ENCODE data around the gene GGA1.
A peak's percentile ranks its signal among the peaks of the same experiment; 100 is the strongest.

The GGA1 gene

DNA sequence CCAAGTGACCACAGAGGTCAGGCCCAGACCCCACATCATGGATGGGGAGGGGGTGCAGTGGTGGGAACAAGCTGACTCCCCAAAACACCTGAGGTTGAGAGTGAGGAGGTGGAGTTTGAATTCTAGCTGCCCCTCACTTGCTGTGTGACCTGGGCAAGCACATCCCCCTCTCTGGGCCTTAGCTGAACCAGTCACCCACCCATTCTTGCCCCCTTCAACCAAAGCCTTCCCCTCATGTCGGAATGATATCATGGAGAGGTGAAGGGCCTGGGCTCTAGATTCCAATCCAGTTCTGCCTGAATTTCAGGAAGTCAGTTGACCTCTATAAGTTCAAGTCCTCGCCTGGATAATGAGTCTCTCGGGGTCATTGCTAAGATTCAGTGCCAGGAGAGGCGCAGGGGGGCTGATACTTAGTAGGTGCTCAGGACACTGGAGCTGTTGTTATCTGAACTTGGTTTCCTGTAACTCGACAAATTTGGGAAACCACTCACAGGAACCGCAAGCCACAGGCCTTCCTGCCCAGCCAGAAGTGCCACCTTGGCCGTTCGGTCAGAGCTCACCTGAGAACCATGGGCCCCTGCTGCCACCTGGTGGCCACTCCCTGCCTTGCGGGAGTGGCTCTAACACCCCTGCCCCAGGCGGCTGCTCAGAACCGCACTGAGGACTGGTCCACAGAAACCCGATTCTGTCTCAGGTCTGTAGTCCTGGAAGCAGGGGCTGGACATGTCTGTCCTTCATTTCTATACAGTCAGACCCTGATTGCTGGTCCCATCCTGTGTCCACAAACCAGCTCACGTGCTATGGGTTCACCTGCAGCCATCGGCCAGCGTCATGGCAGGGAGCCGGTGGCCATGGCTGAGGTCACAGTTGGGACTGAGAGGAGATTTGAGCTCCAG lies 41.5 kb upstream of the GGA1 start:
- peak overlapping the region; percentile 14 for H2AK5ac ChIP-seq (ENCODE audit: low read length)
- peaks cover 33% of the 10 kb centered on the region for H3K4me1 ChIP-seq (ENCODE audit: control insufficient read depth, low read depth, low read length)
- no peak overlapping the region for H4K8ac ChIP-seq (ENCODE audit: low read depth, low read length)
- H2BK5ac ChIP-seq (ENCODE audit: low read length) = peak overlapping the region; percentile 65
- no peak overlapping the region for H3K27ac ChIP-seq (ENCODE audit: low read depth, low read length)
- H3K4ac ChIP-seq (ENCODE audit: low read depth, low read length) = no peak overlapping the region
- H3K79me1 ChIP-seq (ENCODE audit: low read length) = peaks cover 20% of the 10 kb centered on the region
- H3K23ac ChIP-seq (ENCODE audit: low read length) = no peak overlapping the region
- peak overlapping the region; percentile 80 for H3K56ac ChIP-seq (ENCODE audit: low read length)
- H3K9ac ChIP-seq (ENCODE audit: low read length) = peak overlapping the region; percentile 40
- no peak overlapping the region for H3K4me2 ChIP-seq (ENCODE audit: low read length)
- no peak overlapping the region for H3K4me3 ChIP-seq (ENCODE audit: low read length)
- peaks cover 29% of the 10 kb centered on the region for H3K79me2 ChIP-seq (ENCODE audit: control insufficient read depth, insufficient read depth, low read length)
- no peak overlapping the region for H4K5ac ChIP-seq (ENCODE audit: low read length)
- peaks cover 13% of the 10 kb centered on the region for H3K36me3 ChIP-seq (ENCODE audit: control insufficient read depth, insufficient read depth, low read length)
- H3K18ac ChIP-seq (ENCODE audit: low read length) = no peak overlapping the region
- WGBS (ENCODE audit: extremely low coverage, insufficient coverage, low lambda C conversion rate) = no CpG with 5 or more reads among the region's 16 CpGs
- H3K27me3 ChIP-seq (ENCODE audit: insufficient read depth, low read length, poor library complexity) = no peaks in the 10 kb centered on the region
- no peak overlapping the region for H2BK120ac ChIP-seq (ENCODE audit: low read depth, low read length)
- H2BK15ac ChIP-seq (replicated peaks; ENCODE audit: low read depth) = no peak overlapping the region
- peak; percentile 85 for DNase-seq

DNA sequence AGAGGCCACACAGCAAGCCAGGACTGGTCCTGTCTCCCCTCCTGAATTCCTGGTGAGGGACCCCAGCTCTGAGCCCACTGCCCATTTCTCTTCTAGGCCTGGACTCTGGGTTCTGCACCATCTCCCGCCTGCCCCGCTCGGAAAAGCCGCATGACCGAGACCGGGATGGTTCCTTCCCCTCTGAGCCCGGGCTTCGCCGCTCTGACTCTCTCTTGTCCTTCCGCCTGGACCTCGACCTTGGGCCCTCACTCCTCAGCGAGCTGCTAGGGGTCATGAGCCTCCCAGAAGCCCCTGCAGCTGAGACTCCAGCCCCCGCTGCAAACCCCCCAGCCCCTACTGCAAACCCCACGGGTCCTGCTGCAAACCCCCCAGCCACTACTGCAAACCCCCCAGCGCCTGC lies 40.6 kb upstream of the GGA1 start:
- H3K23ac ChIP-seq (ENCODE audit: low read length) = peak overlapping the region; percentile 74
- H2BK120ac ChIP-seq (ENCODE audit: low read depth, low read length) = no peak overlapping the region
- WGBS (ENCODE audit: extremely low coverage, insufficient coverage, low lambda C conversion rate) = no CpG with 5 or more reads among the region's 15 CpGs
- H3K9ac ChIP-seq (ENCODE audit: low read length) = peak overlapping the region; percentile 40
- no peak overlapping the region for H4K5ac ChIP-seq (ENCODE audit: low read length)
- H3K4me2 ChIP-seq (ENCODE audit: low read length) = no peak overlapping the region
- no peak overlapping the region for H2AK5ac ChIP-seq (ENCODE audit: low read length)
- H3K4me3 ChIP-seq (ENCODE audit: low read length) = no peak overlapping the region
- H3K18ac ChIP-seq (ENCODE audit: low read length) = no peak overlapping the region
- no peak for DNase-seq
- peak overlapping the region; percentile 82 for H3K56ac ChIP-seq (ENCODE audit: low read length)
- peak overlapping the region; percentile 92 for H3K27ac ChIP-seq (ENCODE audit: low read depth, low read length)
- H3K4ac ChIP-seq (ENCODE audit: low read depth, low read length) = no peak overlapping the region
- H2BK5ac ChIP-seq (ENCODE audit: low read length) = peak overlapping the region; percentile 65
- no peak overlapping the region for H2BK15ac ChIP-seq (replicated peaks; ENCODE audit: low read depth)
- peaks cover 16% of the 10 kb centered on the region for H3K79me1 ChIP-seq (ENCODE audit: low read length)
- H3K79me2 ChIP-seq (ENCODE audit: control insufficient read depth, insufficient read depth, low read length) = peaks cover 21% of the 10 kb centered on the region
- H4K8ac ChIP-seq (ENCODE audit: low read depth, low read length) = no peak overlapping the region
- no peaks in the 10 kb centered on the region for H3K27me3 ChIP-seq (ENCODE audit: insufficient read depth, low read length, poor library complexity)
- peaks cover 13% of the 10 kb centered on the region for H3K36me3 ChIP-seq (ENCODE audit: control insufficient read depth, insufficient read depth, low read length)
- peaks cover 32% of the 10 kb centered on the region for H3K4me1 ChIP-seq (ENCODE audit: control insufficient read depth, low read depth, low read length)

DNA sequence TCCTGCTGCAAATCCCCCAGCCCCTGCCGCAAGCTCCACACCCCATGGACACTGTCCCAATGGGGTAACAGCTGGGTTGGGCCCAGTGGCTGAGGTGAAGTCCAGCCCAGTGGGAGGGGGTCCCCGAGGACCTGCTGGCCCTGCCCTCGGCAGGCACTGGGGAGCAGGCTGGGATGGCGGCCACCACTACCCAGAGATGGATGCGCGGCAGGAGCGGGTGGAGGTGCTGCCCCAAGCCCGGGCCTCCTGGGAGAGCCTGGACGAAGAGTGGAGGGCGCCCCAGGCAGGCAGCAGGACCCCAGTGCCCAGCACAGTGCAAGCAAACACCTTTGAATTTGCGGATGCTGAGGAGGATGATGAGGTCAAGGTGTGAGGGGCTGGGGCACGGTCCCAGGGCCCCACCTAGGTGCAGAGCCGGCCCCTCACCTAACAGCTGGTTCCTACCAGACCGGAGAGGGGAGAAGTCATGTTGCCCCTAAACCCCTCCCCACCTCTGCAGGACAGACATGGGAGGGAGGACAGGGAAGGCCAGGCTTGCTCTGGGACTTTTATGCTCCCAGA lies 40.1 kb upstream of the GGA1 start:
- no peaks in the 10 kb centered on the region for H3K27me3 ChIP-seq (ENCODE audit: insufficient read depth, low read length, poor library complexity)
- H3K23ac ChIP-seq (ENCODE audit: low read length) = peak overlapping the region; percentile 83
- peaks cover 16% of the 10 kb centered on the region for H3K79me2 ChIP-seq (ENCODE audit: control insufficient read depth, insufficient read depth, low read length)
- H4K8ac ChIP-seq (ENCODE audit: low read depth, low read length) = no peak overlapping the region
- H2AK5ac ChIP-seq (ENCODE audit: low read length) = peak overlapping the region; percentile 27
- H3K56ac ChIP-seq (ENCODE audit: low read length) = peak overlapping the region; percentile 82
- H2BK5ac ChIP-seq (ENCODE audit: low read length) = peak overlapping the region; percentile 97
- WGBS (ENCODE audit: extremely low coverage, insufficient coverage, low lambda C conversion rate) = no CpG with 5 or more reads among the region's 14 CpGs
- peak overlapping the region; percentile 67 for H3K9ac ChIP-seq (ENCODE audit: low read length)
- H3K27ac ChIP-seq (ENCODE audit: low read depth, low read length) = peak overlapping the region; percentile 92
- peak; percentile 46 for DNase-seq
- H3K4me1 ChIP-seq (ENCODE audit: control insufficient read depth, low read depth, low read length) = peaks cover 30% of the 10 kb centered on the region
- H2BK120ac ChIP-seq (ENCODE audit: low read depth, low read length) = no peak overlapping the region
- peaks cover 16% of the 10 kb centered on the region for H3K79me1 ChIP-seq (ENCODE audit: low read length)
- H3K18ac ChIP-seq (ENCODE audit: low read length) = peak overlapping the region; percentile 20
- peak overlapping the region; percentile 58 for H3K4ac ChIP-seq (ENCODE audit: low read depth, low read length)
- peaks cover 13% of the 10 kb centered on the region for H3K36me3 ChIP-seq (ENCODE audit: control insufficient read depth, insufficient read depth, low read length)
- no peak overlapping the region for H2BK15ac ChIP-seq (replicated peaks; ENCODE audit: low read depth)
- no peak overlapping the region for H3K4me2 ChIP-seq (ENCODE audit: low read length)
- no peak overlapping the region for H3K4me3 ChIP-seq (ENCODE audit: low read length)
- H4K5ac ChIP-seq (ENCODE audit: low read length) = no peak overlapping the region

DNA sequence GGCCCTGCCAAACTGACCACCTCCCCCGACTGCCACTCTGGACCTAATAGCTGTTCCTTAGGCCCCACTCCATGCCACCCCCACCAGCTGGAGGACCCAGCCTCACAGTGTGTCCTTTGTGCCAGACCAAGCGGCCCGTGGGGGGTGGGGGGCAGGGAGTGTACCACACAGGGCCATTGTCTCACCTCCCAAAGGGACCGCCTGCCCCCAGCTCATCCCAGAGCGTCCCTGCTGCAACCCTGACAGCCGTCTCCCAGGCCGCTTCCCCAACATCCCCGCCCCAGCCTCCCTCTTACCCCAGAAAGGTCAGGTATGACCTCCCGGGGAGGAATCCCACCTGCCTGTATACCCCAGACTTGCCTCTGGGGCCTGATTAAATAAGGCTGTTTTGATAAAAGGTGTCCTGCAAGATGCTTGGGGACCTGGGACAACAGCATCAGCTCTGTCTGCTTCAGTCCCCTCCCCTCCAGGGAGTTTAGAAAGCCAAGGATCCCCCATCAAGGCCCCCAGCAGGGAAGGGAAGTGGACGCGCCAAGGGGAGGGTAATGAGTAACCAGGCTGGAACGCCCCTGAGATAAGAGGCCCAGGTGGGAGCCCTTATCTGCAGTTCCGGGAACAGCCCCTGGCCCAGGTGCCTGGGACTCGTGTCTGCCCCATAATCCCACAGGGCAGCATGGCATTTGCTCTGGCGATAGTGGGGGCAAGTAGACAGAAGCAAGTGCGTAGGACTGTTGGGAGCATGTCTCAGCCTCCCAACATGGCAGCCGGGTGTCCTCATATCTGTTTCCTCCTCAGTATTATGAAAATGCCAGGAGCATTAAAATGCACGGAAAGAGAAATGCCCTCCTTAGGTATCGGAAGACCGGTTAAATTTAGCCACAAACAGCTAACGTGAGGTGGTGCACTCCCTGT lies 39.4 kb upstream of the GGA1 start:
- peak overlapping the region; percentile 20 for H3K18ac ChIP-seq (ENCODE audit: low read length)
- H3K4me3 ChIP-seq (ENCODE audit: low read length) = no peak overlapping the region
- H3K4ac ChIP-seq (ENCODE audit: low read depth, low read length) = peak overlapping the region; percentile 58
- H3K4me2 ChIP-seq (ENCODE audit: low read length) = no peak overlapping the region
- peak overlapping the region; percentile 83 for H3K23ac ChIP-seq (ENCODE audit: low read length)
- WGBS (ENCODE audit: extremely low coverage, insufficient coverage, low lambda C conversion rate) = no CpG with 5 or more reads among the region's 21 CpGs
- H2AK5ac ChIP-seq (ENCODE audit: low read length) = peak overlapping the region; percentile 27
- H3K79me2 ChIP-seq (ENCODE audit: control insufficient read depth, insufficient read depth, low read length) = peaks cover 8% of the 10 kb centered on the region
- no peak overlapping the region for H4K5ac ChIP-seq (ENCODE audit: low read length)
- no peak overlapping the region for H4K8ac ChIP-seq (ENCODE audit: low read depth, low read length)
- no peak overlapping the region for H2BK15ac ChIP-seq (replicated peaks; ENCODE audit: low read depth)
- peak overlapping the region; percentile 67 for H3K9ac ChIP-seq (ENCODE audit: low read length)
- H3K79me1 ChIP-seq (ENCODE audit: low read length) = peaks cover 9% of the 10 kb centered on the region
- peak; percentile 97 for DNase-seq
- H2BK120ac ChIP-seq (ENCODE audit: low read depth, low read length) = no peak overlapping the region
- peak overlapping the region; percentile 92 for H3K27ac ChIP-seq (ENCODE audit: low read depth, low read length)
- peak overlapping the region; percentile 97 for H2BK5ac ChIP-seq (ENCODE audit: low read length)
- no peaks in the 10 kb centered on the region for H3K27me3 ChIP-seq (ENCODE audit: insufficient read depth, low read length, poor library complexity)
- H3K56ac ChIP-seq (ENCODE audit: low read length) = peak overlapping the region; percentile 82
- peaks cover 9% of the 10 kb centered on the region for H3K36me3 ChIP-seq (ENCODE audit: control insufficient read depth, insufficient read depth, low read length)
- peaks cover 23% of the 10 kb centered on the region for H3K4me1 ChIP-seq (ENCODE audit: control insufficient read depth, low read depth, low read length)

DNA sequence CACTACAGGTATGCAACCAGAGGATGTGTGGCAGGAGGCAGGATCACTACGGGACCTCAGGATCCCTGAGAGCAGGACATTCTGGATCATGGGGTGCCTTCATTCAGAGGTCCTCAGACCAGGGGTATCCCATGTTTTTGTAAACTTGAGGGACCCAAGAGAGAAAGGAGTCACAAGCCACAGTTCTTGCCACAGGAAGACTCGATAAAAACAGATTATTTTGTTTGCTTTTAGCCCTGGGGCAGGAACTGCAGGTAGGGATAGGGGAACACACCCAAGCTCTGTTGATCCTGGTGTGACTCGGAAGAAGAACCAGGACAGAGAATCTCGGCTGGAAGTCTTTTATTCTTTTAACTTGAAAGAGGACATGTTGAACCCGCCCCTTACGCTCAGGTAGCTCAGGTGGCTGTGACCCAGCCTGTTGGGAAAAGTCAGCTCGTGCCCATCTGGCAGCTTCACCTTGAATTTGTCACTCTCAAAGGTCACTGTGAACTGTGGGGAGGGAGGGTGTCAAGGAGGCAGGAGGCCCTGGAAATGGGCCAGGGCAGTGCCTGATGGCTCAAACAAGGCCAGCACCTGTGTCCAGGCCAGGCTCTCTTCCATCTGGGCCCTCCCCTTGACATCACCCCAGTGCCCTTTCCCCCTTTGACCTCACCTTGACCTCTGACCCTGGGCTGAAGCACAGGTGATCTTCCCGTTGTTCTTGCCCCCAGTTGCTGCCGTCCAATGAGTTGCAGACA lies 38.5 kb upstream of the GGA1 start:
- peak overlapping the region; percentile 31 for H3K9ac ChIP-seq (ENCODE audit: low read length)
- H3K56ac ChIP-seq (ENCODE audit: low read length) = peak overlapping the region; percentile 75
- no peak overlapping the region for H3K4me3 ChIP-seq (ENCODE audit: low read length)
- H3K36me3 ChIP-seq (ENCODE audit: control insufficient read depth, insufficient read depth, low read length) = peaks cover 7% of the 10 kb centered on the region
- peaks cover 21% of the 10 kb centered on the region for H3K4me1 ChIP-seq (ENCODE audit: control insufficient read depth, low read depth, low read length)
- no peak overlapping the region for H2BK120ac ChIP-seq (ENCODE audit: low read depth, low read length)
- no peak overlapping the region for H3K4me2 ChIP-seq (ENCODE audit: low read length)
- no peak overlapping the region for H4K8ac ChIP-seq (ENCODE audit: low read depth, low read length)
- H3K27ac ChIP-seq (ENCODE audit: low read depth, low read length) = peak overlapping the region; percentile 32
- no peak overlapping the region for H2BK15ac ChIP-seq (replicated peaks; ENCODE audit: low read depth)
- H3K27me3 ChIP-seq (ENCODE audit: insufficient read depth, low read length, poor library complexity) = no peaks in the 10 kb centered on the region
- WGBS (ENCODE audit: extremely low coverage, insufficient coverage, low lambda C conversion rate) = no CpG with 5 or more reads among the region's 9 CpGs
- peak overlapping the region; percentile 38 for H2AK5ac ChIP-seq (ENCODE audit: low read length)
- H3K4ac ChIP-seq (ENCODE audit: low read depth, low read length) = no peak overlapping the region
- no peak overlapping the region for H3K18ac ChIP-seq (ENCODE audit: low read length)
- H4K5ac ChIP-seq (ENCODE audit: low read length) = no peak overlapping the region
- DNase-seq = peak; percentile 53
- H3K23ac ChIP-seq (ENCODE audit: low read length) = no peak overlapping the region
- peak overlapping the region; percentile 47 for H2BK5ac ChIP-seq (ENCODE audit: low read length)
- peaks cover 6% of the 10 kb centered on the region for H3K79me1 ChIP-seq (ENCODE audit: low read length)
- peaks cover 3% of the 10 kb centered on the region for H3K79me2 ChIP-seq (ENCODE audit: control insufficient read depth, insufficient read depth, low read length)

All from mesendoderm (in vitro differentiated cells).